Cardiac fibroblast (primary cell): ENCODE data around the gene PFDN4.
"Not testable (repeated sequence)": the region's sequence is repeated elsewhere in the genome, so short reads cannot be mapped to it uniquely, and the experiment has no call there.

Experiments
- DNase-seq, 2 donors: peaks; one replicate each; pipeline versions ENCODE4 v3.0.0 to v3.0.0-alpha.2; 2010; ENCODE audit warnings: low read depth in 2 of 2
- H3K4me3 ChIP-seq, 2 donors: replicated peaks in 1 of 2; 1 replicate in 1 of 2; 2 replicates in 1 of 2; pipeline ENCODE4 v1.5.1; 2011; ENCODE audit warnings: low read depth in 2 of 2, low read length in 2 of 2, mild to moderate bottlenecking in 2 of 2, moderate library complexity in 1 of 2
- CTCF ChIP-seq: IDR thresholded peaks from one replicate; pipeline ENCODE4 v1.5.1; 2011; ENCODE audit warnings: low read depth, mild to moderate bottlenecking, low read length, inconsistent platforms

The PFDN4 gene

GRCh38 chr20:54231036-54231435 lies 23.1 kb downstream of the PFDN4 start:
- TF ChIP-seq CTCF: no peak
- DNase-seq: peak; percentile 31 to 65
- no peak overlapping the region for H3K4me3 ChIP-seq

GRCh38 chr20:54234991-54235390 lies 27.1 kb downstream of the PFDN4 start:
- no peak overlapping the region for H3K4me3 ChIP-seq
- TF ChIP-seq CTCF: no peak
- DNase-seq: no peak

- H3K4me3 ChIP-seq: no peak overlapping the region
- no peak for TF ChIP-seq CTCF
- DNase-seq: no peak
Measured at GRCh38 chr20:54237116-54237943, 29.4 kb downstream of the PFDN4 start.

DNA sequence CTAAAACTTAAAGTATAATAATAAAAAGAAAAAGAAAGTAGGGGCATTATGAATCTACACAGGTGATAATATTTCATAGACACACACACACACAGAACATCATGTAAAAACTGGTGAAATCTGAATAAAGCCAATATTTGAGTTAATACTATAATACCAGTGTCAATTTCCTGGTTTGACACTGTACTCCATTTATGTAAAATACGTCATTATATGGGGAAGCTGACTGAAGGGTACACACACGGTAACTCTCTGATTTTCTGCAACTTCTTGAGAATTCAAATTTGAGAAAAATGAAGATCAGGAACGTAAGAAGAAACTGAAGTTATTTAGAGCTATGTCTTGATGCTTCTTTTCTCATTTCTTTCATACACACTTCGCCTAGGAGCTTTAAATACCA lies 36.2 kb downstream of the PFDN4 start:
- TF ChIP-seq CTCF: no peak

DNA sequence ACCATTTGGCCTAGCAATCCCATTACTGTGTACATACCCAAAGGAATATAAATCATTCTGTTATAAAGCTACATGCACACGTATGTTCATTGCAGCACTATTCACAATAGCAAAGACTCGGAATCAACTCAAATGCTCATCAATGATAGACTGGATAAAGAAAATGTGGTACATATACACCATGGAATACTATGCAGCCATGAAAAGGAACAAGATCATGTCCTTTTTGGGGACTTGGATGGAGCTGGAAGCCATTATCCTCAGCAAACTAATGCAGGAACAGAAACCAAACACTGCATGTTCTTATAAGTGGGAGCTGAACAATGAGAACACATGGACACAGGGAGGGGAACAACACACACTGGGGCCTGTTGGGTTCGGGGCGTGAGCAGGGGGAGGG lies 40.8 kb downstream of the PFDN4 start:
- H3K4me3 ChIP-seq, DNase-seq: not testable (repeated sequence)

More for the DNA sequence above, 36.2 kb downstream of the PFDN4 start:
- DNase-seq: no peak
- no peak overlapping the region for H3K4me3 ChIP-seq

- DNase-seq: peak in 1 of 2 donors; percentile 42
- TF ChIP-seq CTCF: no peak
- no peak overlapping the region for H3K4me3 ChIP-seq
Measured at GRCh38 chr20:54250691-54251090, 42.8 kb downstream of the PFDN4 start.

DNA sequence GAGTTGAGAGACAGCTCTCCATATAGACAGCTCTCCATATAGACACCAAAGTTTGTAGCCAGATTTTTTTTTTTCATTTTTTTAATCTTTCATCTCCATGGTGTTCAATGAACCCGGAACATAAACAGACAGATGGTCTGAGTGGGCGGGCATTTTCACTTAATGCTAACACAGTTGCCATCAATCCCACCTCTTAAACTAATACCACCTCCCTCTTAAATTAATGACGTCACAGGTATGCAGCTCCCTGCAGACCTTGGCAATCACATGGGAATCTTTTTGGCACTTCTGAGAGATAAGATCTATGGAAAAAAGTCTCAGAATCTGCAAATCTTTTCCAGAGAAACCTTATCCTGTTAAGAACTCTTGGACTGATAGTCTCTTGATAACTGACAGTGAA lies 43.2 kb downstream of the PFDN4 start:
- no peak overlapping the region for H3K4me3 ChIP-seq
- DNase-seq: no peak
- TF ChIP-seq CTCF: no peak
